Measurements from ENCODE around the gene SFXN5.

DNA sequence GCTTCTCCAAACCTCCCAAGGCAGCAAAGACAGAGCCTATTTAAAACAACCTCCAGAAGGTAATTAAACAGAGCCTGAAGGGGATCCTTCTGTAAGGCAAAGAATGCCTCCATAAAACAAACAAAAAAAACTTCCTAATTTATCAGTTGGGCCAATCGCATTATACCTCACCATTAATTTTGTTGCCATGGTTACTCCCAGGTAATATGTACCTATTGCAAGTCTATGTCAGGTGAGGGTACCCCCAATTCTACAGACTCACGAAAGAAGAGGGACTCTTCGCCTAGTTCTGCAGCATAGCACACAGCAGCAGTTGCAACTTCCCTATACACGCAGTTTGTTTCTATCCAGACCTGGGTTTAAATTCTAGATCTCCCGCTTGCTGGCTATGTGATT, 38.8 kb downstream of the SFXN5 start:
- TF ChIP-seq, protein P1, sequence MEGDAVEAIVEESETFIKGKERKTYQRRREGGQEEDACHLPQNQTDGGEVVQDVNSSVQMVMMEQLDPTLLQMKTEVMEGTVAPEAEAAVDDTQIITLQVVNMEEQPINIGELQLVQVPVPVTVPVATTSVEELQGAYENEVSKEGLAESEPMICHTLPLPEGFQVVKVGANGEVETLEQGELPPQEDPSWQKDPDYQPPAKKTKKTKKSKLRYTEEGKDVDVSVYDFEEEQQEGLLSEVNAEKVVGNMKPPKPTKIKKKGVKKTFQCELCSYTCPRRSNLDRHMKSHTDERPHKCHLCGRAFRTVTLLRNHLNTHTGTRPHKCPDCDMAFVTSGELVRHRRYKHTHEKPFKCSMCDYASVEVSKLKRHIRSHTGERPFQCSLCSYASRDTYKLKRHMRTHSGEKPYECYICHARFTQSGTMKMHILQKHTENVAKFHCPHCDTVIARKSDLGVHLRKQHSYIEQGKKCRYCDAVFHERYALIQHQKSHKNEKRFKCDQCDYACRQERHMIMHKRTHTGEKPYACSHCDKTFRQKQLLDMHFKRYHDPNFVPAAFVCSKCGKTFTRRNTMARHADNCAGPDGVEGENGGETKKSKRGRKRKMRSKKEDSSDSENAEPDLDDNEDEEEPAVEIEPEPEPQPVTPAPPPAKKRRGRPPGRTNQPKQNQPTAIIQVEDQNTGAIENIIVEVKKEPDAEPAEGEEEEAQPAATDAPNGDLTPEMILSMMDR (optimal IDR thresholded peaks at IDR 0.05 in 1 of 3, IDR thresholded peaks at IDR 0.05 in 1 of 3, conservative IDR thresholded peaks at IDR 0.05 in 1 of 3; ENCODE audit: extremely low read depth in 1 of 3, insufficient read depth in 2 of 3, low read length in 3 of 3): no peak
- no peak for TF ChIP-seq EZH2 (IDR thresholded peaks at IDR 0.05; ENCODE audit: low read length)
